Suprapubic skin (tissue), 4 donors: ENCODE results near the gene MARCOL.

ENCODE experiments used
- POLR2A ChIP-seq, 2 donors: fragments of 450-650 bp; IDR thresholded peaks; one replicate each; pipeline ENCODE4 v1.6.1; 2017; ENCODE audit warnings: antibody characterized with exemption in 2 of 2, mild to moderate bottlenecking in 2 of 2, moderate library complexity in 2 of 2
- POLR2AphosphoS5 ChIP-seq, 3 donors: sonication (generic); formaldehyde crosslinking; IDR thresholded peaks; one replicate each; pipeline ENCODE4 v1.6.1; 2017; ENCODE audit warnings: antibody characterized with exemption in 3 of 3
- TF ChIP-seq, protein P1 (sequence below), 2 donors: fragments of 200-600 bp in 1 of 2; fragments of 450-650 bp in 1 of 2; sonication (generic) in 1 of 2; IDR thresholded peaks; one replicate each; pipeline ENCODE4 v1.5.1; 2016 to 2019; ENCODE audit warnings: antibody characterized with exemption in 2 of 2, mild to moderate bottlenecking in 1 of 2, moderate library complexity in 1 of 2

DNA sequence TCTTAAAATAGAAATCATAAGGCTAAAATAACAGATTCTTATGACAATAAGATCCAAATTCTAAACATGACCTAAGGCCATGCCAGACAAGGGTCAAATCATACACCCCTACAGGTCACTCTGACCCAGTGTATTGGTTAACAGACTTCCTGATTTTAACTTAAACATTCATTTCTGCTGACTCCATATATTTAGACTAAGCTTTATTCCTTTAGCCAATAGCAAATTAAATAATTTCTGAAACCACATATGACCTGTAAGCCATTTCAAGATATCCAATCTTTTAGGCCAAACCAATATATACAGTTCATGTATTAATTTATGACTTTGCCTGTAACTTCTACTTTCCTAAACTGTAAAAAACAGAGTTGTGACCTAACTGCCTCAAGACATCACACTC lies 22.9 kb downstream of the MARCOL start:
- TF ChIP-seq, protein P1, sequence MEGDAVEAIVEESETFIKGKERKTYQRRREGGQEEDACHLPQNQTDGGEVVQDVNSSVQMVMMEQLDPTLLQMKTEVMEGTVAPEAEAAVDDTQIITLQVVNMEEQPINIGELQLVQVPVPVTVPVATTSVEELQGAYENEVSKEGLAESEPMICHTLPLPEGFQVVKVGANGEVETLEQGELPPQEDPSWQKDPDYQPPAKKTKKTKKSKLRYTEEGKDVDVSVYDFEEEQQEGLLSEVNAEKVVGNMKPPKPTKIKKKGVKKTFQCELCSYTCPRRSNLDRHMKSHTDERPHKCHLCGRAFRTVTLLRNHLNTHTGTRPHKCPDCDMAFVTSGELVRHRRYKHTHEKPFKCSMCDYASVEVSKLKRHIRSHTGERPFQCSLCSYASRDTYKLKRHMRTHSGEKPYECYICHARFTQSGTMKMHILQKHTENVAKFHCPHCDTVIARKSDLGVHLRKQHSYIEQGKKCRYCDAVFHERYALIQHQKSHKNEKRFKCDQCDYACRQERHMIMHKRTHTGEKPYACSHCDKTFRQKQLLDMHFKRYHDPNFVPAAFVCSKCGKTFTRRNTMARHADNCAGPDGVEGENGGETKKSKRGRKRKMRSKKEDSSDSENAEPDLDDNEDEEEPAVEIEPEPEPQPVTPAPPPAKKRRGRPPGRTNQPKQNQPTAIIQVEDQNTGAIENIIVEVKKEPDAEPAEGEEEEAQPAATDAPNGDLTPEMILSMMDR (IDR thresholded peaks at IDR 0.05), result no peak
- TF ChIP-seq POLR2A (IDR thresholded peaks at IDR 0.05), result no peak
- TF ChIP-seq POLR2AphosphoS5 (IDR thresholded peaks at IDR 0.05), result no peak
